HCT116 (cell line): Measurements from ENCODE around the gene PLRG1. TPM values are rescaled to one million over a fixed set of nuclear protein-coding genes. Genes with fewer than 3 reads are reported as not detected.

Experiments
- ATAC-seq: fragments of 200-7000 bp; cut with Tn5 transposase; 2 replicates; pipeline ENCODE4 v1.9.1; 2020; ENCODE audit warnings: mild to moderate bottlenecking, moderate library complexity
- BruUV-seq: library from RNA; stranded (reverse); fragments of 400-500 nt; replicated peaks from 2 replicates; lab custom pipeline; 2021; lab: Mats Ljungman, UMichigan
- CTCF ChIA-PET: fragments of 300-600 bp; sonication (Branson Sonifier 250); formaldehyde crosslinking; loops from one replicate; lab custom pipeline; 2021; ENCODE audit warnings: antibody characterized with exemption; lab: Charles Lee
- POLR2A ChIA-PET: fragments of 300-600, 350-600 bp; sonication (Branson Sonifier 250); formaldehyde crosslinking; loops from one replicate; lab custom pipeline; 2021; ENCODE audit warnings: antibody characterized with exemption; lab: Charles Lee
- RAD21 ChIA-PET, 2 experiments: fragments of 300-600 bp; sonication (Branson Sonifier 250); formaldehyde crosslinking; loops; one replicate each; lab custom pipeline; 2023; ENCODE audit warnings: low total read pairs in 2 of 2; ENCODE audit not compliant: uncharacterized antibody in 2 of 2, unreplicated experiment in 2 of 2, low non-redundant PET in 1 of 2; lab: Charles Lee
- DNase-seq: peaks from one replicate; pipeline ENCODE4 v3.0.0-alpha.2; 2010; ENCODE audit warnings: low read depth, low spot score
- H2AFZ ChIP-seq: fragments of 200-600 bp; shearing (Covaris generic), sonication (generic); 2 replicates; pipeline ENCODE4 v1.6.1; 2017; ENCODE audit warnings: low read depth, mixed run types, mixed read lengths, antibody characterized with exemption, low read length; ENCODE audit not compliant: poor library complexity, severe bottlenecking
- H3K27ac ChIP-seq: 2 replicates; pipeline ENCODE4 v1.5.1; 2012; ENCODE audit warnings: low read depth, low read length
- H3K27me3 ChIP-seq: fragments of 200-600 bp; sonication (generic); 2 replicates; pipeline ENCODE4 v1.6.1; 2016; ENCODE audit warnings: mixed run types, low read length, mixed read lengths; ENCODE audit not compliant: insufficient read depth
- H3K36me3 ChIP-seq, 2 experiments: fragments of 200-500 bp in 1 of 2; fragments of 200-600 bp in 1 of 2; sonication (Bioruptor generic) in 1 of 2; sonication (generic) in 1 of 2; 2 replicates each; pipeline versions ENCODE4 v1.5.1 to v1.6.1; 2014 to 2016; ENCODE audit warnings: low read length in 2 of 2, inconsistent platforms in 1 of 2, mixed read lengths in 1 of 2, mixed run types in 1 of 2; ENCODE audit not compliant: insufficient read depth in 2 of 2, control insufficient read depth in 1 of 2
- H3K4me1 ChIP-seq, 2 experiments: fragments of 200-600 bp in 1 of 2; sonication (generic) in 1 of 2; 2 replicates each; pipeline versions ENCODE4 v1.5.1 to v1.6.1; 2012 to 2017; ENCODE audit warnings: low read length in 2 of 2, inconsistent platforms in 1 of 2, mild to moderate bottlenecking in 1 of 2, mixed read lengths in 1 of 2, mixed run types in 1 of 2, moderate library complexity in 1 of 2; ENCODE audit not compliant: insufficient read depth in 2 of 2, control insufficient read depth in 1 of 2
- H3K4me2 ChIP-seq: fragments of 200-600 bp; sonication (generic); 2 replicates; pipeline ENCODE4 v1.6.1; 2017; ENCODE audit warnings: mixed run types, low read length, mixed read lengths
- H3K4me3 ChIP-seq, 2 experiments: fragments of 200-600 bp in 1 of 2; sonication (generic) in 1 of 2; replicated peaks in 1 of 2; 2 replicates each; pipeline ENCODE4 v1.5.1; 2011 to 2016; ENCODE audit warnings: low read length in 2 of 2, control low read depth in 1 of 2, low read depth in 1 of 2, mild to moderate bottlenecking in 1 of 2, mixed read lengths in 1 of 2, mixed run types in 1 of 2
- H3K79me2 ChIP-seq: fragments of 200-600 bp; sonication (generic); 2 replicates; pipeline ENCODE4 v1.6.1; 2017; ENCODE audit warnings: mild to moderate bottlenecking, mixed run types, low read length, moderate library complexity, mixed read lengths; ENCODE audit not compliant: insufficient read depth
- H3K9ac ChIP-seq: fragments of 200-600 bp; sonication (generic); 2 replicates; pipeline ENCODE4 v1.6.1; 2016; ENCODE audit warnings: low read length, mixed read lengths
- H3K9me2 ChIP-seq: fragments of 200-600 bp; sonication (generic), shearing (Covaris generic); 2 replicates; pipeline ENCODE4 v1.6.1; 2017; ENCODE audit warnings: mixed run types, mild to moderate bottlenecking, moderate library complexity; ENCODE audit not compliant: insufficient read depth
- H3K9me3 ChIP-seq, 2 experiments: fragments of 200-500 bp in 1 of 2; fragments of 200-600 bp in 1 of 2; sonication (Bioruptor generic) in 1 of 2; sonication (generic) in 1 of 2; 2 replicates each; pipeline ENCODE4 v1.6.1; 2014 to 2017; ENCODE audit warnings: low read length in 2 of 2, mixed read lengths in 2 of 2, inconsistent platforms in 1 of 2, low read depth in 1 of 2, mild to moderate bottlenecking in 1 of 2, mixed run types in 1 of 2, moderate library complexity in 1 of 2; ENCODE audit not compliant: control insufficient read depth in 1 of 2, insufficient read depth in 1 of 2
- H4K20me1 ChIP-seq: fragments of 200-600 bp; sonication (generic), shearing (Covaris generic); 2 replicates; pipeline ENCODE4 v1.6.1; 2017; ENCODE audit warnings: mixed run types, mild to moderate bottlenecking, moderate library complexity; ENCODE audit not compliant: insufficient read depth
- CBX3 ChIP-seq: IDR thresholded peaks from 2 replicates; pipeline ENCODE4 v1.6.1; 2012; ENCODE audit warnings: low read depth
- CEBPB ChIP-seq: IDR thresholded peaks from 2 replicates; pipeline ENCODE4 v1.6.1; 2012; ENCODE audit warnings: low read depth
- CTCF ChIP-seq, 3 experiments: fragments of 200-600 bp in 1 of 3; sonication (generic) in 1 of 3; IDR thresholded peaks in 2 of 3; conservative IDR thresholded peaks in 1 of 3; 2 replicates each; pipeline ENCODE4 v1.5.1; 2012 to 2017; ENCODE audit warnings: low read depth in 2 of 3, low read length in 2 of 3, antibody characterized with exemption in 1 of 3, borderline replicate concordance in 1 of 3, control low read depth in 1 of 3, mild to moderate bottlenecking in 1 of 3, mixed read lengths in 1 of 3, mixed run types in 1 of 3, moderate library complexity in 1 of 3; ENCODE audit not compliant: insufficient read depth in 1 of 3
- EGR1 ChIP-seq: IDR thresholded peaks from 2 replicates; pipeline ENCODE4 v1.6.1; 2012; ENCODE audit warnings: low read depth
- ELF1 ChIP-seq: IDR thresholded peaks from 2 replicates; pipeline ENCODE4 v1.6.1; 2012; ENCODE audit warnings: low read depth, borderline replicate concordance
- EZH2 ChIP-seq: fragments of 200-600 bp; sonication (generic); IDR thresholded peaks from 2 replicates; pipeline ENCODE4 v1.6.1; 2017; ENCODE audit warnings: antibody characterized with exemption, mixed run types
- EZH2phosphoT487 ChIP-seq: fragments of 200-600 bp; IDR thresholded peaks from 2 replicates; pipeline ENCODE4 v1.6.1; 2018; ENCODE audit warnings: antibody characterized with exemption, borderline replicate concordance
- FOSL1 ChIP-seq: IDR thresholded peaks from 2 replicates; pipeline ENCODE4 v1.6.1; 2012; ENCODE audit warnings: low read depth
- JUND ChIP-seq: IDR thresholded peaks from 2 replicates; pipeline ENCODE4 v1.6.1; 2012
- POLR2A ChIP-seq: IDR thresholded peaks from 2 replicates; pipeline ENCODE4 v1.7.0; 2011; ENCODE audit warnings: borderline replicate concordance; ENCODE audit not compliant: insufficient read depth, insufficient read length; ENCODE audit errors: extremely low read depth
- SIN3A ChIP-seq: IDR thresholded peaks from 2 replicates; pipeline ENCODE4 v1.6.1; 2012; ENCODE audit warnings: low read depth
- ZBTB33 ChIP-seq: IDR thresholded peaks from 2 replicates; pipeline ENCODE4 v1.6.1; 2011; ENCODE audit warnings: mild to moderate bottlenecking, low read length, moderate library complexity; ENCODE audit not compliant: insufficient replicate concordance; ENCODE audit errors: extremely low read depth
- ZNF274 ChIP-seq: fragments of 200-500 bp; sonication (Bioruptor generic); IDR thresholded peaks from 2 replicates; pipeline ENCODE4 v1.6.1; 2014; ENCODE audit warnings: mild to moderate bottlenecking, low read depth, low read length, inconsistent platforms
- intact Hi-C: fragments of 100-400 bp; cut with micrococcal nuclease; formaldehyde crosslinking; loops from 2 replicates; pipeline ENCODE4 v1.10.0; 2022
- total RNA-seq: library from RNA; stranded (reverse); gene quantifications from one replicate; pipeline ENCODE4 v1.2.1, GENCODE V29; 2021; ENCODE audit not compliant: unreplicated experiment
- TF ChIP-seq, protein P1 (sequence below): IDR thresholded peaks from 2 replicates; pipeline ENCODE4 v1.6.1; 2012
- TF ChIP-seq, protein P2 (sequence below): IDR thresholded peaks from 2 replicates; pipeline ENCODE4 v1.6.1; 2012; ENCODE audit warnings: low read depth

The PLRG1 gene
- total RNA-seq, 1 experiment from 2014 or later: 141 TPM

DNA sequence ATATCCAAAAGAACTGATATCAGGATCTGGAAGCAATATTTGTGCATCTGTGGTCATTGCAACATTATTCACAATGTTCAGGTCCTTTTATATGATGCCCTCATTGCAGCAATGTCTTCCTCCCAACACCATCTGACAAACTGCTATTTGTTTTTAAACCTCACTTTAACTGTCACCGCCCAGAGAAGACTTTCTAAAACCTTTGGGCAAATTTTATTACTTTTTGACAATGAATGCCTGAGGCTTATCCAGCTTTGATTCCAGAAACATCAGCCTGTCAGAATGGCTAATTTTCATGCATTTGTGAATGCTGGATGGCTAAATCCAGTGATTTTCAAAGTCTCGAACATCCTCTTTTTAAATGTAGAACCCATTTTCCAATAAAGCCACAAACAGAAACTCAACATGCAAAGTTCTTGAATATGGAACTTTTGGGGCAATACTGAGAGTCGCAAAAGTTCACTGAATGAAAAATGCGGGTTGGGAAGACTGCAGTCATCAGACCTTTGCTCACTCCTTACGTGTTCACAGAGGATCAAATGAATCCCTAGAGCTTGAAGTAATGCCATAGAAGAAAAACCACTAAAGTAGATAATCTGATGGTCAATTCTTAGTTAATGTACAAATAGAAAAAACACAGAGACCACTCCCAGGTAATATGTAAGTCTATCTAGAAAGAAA, 23.1 kb upstream of the PLRG1 start:
- no TSS peak for BruUV-seq
- TF ChIP-seq CTCF (IDR thresholded peaks at IDR 0.05 in 2 of 3, conservative IDR thresholded peaks at IDR 0.05 in 1 of 3; ENCODE audit: borderline replicate concordance in 1 of 3, insufficient read depth in 1 of 3, low read depth in 2 of 3, low read length in 2 of 3): no peak
- TF ChIP-seq ELF1: no peak
- no peak for TF ChIP-seq EZH2
- no peak for TF ChIP-seq ZNF274
- TF ChIP-seq EZH2phosphoT487: no peak
- TF ChIP-seq CEBPB: no peak
- no peak for TF ChIP-seq SIN3A
- TF ChIP-seq POLR2A: no peak
- TF ChIP-seq, protein P1, sequence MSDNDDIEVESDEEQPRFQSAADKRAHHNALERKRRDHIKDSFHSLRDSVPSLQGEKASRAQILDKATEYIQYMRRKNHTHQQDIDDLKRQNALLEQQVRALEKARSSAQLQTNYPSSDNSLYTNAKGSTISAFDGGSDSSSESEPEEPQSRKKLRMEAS: no peak
- no peak for TF ChIP-seq CBX3
- TF ChIP-seq FOSL1: no peak
- no peak for TF ChIP-seq EGR1
- TF ChIP-seq, protein P2, sequence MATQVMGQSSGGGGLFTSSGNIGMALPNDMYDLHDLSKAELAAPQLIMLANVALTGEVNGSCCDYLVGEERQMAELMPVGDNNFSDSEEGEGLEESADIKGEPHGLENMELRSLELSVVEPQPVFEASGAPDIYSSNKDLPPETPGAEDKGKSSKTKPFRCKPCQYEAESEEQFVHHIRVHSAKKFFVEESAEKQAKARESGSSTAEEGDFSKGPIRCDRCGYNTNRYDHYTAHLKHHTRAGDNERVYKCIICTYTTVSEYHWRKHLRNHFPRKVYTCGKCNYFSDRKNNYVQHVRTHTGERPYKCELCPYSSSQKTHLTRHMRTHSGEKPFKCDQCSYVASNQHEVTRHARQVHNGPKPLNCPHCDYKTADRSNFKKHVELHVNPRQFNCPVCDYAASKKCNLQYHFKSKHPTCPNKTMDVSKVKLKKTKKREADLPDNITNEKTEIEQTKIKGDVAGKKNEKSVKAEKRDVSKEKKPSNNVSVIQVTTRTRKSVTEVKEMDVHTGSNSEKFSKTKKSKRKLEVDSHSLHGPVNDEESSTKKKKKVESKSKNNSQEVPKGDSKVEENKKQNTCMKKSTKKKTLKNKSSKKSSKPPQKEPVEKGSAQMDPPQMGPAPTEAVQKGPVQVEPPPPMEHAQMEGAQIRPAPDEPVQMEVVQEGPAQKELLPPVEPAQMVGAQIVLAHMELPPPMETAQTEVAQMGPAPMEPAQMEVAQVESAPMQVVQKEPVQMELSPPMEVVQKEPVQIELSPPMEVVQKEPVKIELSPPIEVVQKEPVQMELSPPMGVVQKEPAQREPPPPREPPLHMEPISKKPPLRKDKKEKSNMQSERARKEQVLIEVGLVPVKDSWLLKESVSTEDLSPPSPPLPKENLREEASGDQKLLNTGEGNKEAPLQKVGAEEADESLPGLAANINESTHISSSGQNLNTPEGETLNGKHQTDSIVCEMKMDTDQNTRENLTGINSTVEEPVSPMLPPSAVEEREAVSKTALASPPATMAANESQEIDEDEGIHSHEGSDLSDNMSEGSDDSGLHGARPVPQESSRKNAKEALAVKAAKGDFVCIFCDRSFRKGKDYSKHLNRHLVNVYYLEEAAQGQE: no peak
- no peak for TF ChIP-seq ZBTB33
- no peak for TF ChIP-seq JUND
- TF ChIP-seq, all 23 proteins: peak for 0
- Histone ChIP-seq H4K20me1 (no peaks in the 10 kb centered on the region), H3K9ac (no peak overlapping the region), H3K36me3 (no peaks in the 10 kb centered on the region), H3K9me3 (no peaks in the 10 kb centered on the region), H3K79me2 (no peaks in the 10 kb centered on the region), H3K27ac (no peak overlapping the region), H3K9me2 (no peaks in the 10 kb centered on the region), H3K27me3 (no peaks in the 10 kb centered on the region), H3K4me3 (no peak overlapping the region), H2AFZ (no peak overlapping the region), H3K4me1 (no peaks in the 10 kb centered on the region), H3K4me2 (no peak overlapping the region)
- intact Hi-C loops: no loop called here
- POLR2A ChIA-PET: no interaction called here
- RAD21 ChIA-PET: no interaction called here
- ATAC-seq: no peak
- DNase-seq: no peak
- CTCF ChIA-PET: no interaction called here
